Activated naive CD4-positive, alpha-beta T cell (primary cell): ENCODE results near the gene RGS3.
"Not testable (repeated sequence)": the region's sequence is repeated elsewhere in the genome, so short reads cannot be mapped to it uniquely, and the experiment has no call there.

ENCODE experiments used
- DNase-seq, 4 experiments: peaks; one replicate each; lab custom pipeline; 2025; lab: John Stamatoyannopoulos, UW

The RGS3 gene

DNA sequence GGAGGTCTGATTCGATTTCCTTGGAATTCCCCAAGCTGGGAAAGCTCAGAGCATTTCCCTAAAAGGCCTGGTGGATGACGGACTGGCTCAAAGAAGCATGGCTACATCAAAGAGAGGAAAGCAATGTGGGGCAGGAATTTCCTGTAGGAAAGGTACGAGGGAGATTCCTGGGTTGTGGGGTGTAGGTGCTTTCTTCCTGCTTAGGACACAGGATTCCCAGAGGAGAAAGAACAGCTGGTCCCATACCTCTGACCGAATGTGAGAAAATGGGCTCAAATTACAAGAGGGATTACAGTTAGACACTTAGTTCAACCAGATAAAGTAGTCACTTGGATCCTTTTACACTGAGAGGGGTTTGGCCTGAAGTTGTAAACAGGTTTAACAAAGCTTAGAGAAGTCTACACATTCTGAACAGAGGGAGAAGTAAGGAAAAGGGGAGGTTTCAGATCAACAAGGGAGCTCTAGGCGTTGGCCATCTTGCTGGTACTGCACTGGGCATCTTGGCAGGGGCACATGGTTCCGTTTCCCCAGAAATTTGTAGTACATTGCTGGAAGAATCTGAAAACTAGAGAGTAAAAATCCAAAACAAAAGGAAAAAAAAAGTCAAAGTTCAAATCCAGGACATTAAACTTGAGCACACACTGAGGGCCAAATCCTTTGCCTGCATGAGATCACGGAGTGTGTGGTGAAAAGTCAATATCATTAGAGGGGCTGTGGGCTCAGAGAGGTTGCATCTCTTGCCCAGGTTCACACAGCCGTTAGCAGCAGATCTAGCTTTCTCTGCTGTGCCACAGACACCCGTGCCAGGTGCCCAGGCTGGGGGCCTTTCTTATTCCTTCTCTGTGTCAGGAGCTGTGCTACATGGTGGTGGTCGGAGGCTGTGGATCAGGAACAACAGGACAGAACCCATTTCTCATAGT lies 171.3 kb downstream of the RGS3 start:
- DNase-seq, result no peak

DNA sequence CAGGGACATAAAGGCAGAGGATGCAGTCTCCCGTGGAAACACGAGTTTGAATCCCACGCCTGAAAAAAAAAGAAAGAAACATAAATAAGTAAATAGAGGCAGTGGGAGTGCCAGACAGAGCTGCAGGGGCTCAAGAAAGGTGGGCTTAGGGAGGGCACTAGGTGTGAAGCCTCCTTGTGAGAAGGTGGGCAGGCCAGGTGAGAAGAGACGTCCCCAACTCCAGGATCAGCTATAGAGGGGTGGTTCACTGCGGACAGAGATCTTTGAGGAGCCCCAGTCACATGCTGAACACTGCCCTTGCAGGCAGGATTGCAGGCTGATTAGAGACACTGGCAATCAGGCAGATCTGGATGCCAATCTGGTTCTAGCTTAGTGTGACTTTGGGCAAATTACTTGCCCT lies 172.1 kb downstream of the RGS3 start:
- no peak for DNase-seq

DNA sequence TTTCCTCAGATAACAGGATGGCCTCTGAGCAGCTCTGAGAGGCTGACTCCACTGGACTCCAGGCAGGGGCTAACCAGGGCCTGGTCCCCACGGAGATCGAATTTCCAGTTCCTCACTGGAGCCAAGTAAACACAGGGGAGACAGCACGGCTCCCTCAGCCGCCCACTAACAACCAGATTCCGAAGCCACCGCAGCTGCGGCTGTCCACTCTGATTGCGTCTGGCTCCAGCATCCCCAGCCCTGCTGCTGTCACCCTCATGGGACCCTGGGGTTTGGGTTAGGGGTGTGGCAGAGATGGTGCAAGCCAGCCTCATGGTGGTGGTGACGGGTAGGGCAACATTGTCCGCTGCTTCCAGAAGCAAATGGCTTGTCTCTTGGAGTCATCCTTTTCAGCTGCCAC lies 172.6 kb downstream of the RGS3 start:
- no peak for DNase-seq

DNA sequence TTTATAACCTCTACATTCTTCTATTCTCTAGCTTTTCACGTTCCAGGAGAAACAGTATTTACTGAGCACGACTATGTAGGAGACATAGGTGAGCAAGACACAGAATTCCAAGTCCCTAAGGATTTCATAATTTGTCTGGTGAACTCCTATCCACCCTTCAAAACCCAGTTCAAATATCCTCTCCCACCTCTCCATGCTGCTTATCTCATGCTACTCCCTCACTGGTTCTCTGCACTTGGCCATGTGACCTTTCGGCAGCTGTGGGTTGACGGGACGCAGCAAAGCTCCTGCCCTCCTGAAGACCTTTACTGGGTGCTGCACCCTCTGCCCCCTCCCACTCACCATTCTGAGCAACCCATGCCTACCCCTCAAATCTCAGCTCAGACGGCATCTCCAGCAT lies 173.2 kb downstream of the RGS3 start:
- DNase-seq, result no peak

DNA sequence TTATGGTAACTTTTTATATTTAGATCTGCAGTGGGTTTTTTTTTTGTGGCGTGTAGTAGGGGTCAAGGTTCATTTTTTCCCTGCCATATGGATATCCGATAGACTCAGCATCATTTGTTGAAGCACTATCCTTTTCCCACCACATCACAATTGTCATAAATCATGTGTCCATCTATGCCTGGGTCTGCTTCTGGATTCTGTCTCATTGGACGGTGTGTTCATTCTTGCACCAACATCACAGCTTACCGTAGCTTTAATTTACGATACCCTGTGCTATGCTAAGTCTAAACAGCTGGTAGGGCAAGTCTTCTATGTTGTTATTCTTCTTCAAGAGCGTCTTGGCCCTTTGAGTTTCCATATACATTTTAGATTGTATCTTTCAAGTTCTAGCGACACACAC lies 175.0 kb downstream of the RGS3 start:
- DNase-seq, result no peak

DNA sequence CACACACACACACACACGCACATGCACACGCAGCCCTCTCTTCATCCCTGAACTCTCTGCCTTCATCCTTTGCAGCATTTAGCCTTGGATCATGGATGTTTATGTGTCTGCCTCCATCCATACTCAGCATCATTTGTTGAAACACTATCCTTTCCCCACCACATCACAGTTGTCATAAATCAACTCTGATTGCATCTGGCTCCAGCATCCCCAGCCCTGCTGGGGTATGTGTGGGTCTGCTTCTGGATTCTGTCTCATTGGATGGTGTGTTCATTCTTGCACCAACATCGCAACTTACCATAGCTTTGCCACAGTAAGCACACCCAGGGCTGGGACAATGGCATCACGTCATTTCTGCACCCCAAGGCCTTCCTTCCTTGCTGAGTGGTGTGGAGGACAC lies 175.4 kb downstream of the RGS3 start:
- no peak for DNase-seq

DNA sequence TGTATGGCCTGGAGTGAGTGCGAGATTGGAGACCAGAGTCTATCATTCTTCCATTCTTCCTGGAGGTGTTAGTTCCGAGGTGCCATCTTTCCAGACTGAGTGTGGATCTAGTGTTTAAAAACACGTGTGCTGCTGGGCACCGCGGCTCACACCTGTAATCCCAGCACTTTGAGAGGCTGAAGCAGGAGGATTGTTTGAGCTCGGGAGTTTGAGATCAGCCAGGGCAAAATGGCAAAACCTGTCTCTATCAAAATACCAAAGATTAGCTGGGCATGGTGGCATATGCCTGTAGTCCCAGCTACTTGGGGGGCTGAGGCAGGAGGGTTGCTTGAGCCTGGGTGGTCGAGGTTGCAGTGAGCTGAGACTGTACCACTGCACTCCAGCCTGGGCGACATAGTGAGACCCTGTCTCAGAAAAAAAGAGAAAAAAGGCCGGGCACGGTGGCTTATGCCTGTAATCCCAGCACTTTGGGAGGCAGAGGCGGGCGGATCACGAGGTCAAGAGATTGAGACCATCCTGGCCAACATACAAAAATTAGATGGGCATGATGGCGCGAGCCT lies 176.0 kb downstream of the RGS3 start:
- not testable (repeated sequence) for DNase-seq

DNA sequence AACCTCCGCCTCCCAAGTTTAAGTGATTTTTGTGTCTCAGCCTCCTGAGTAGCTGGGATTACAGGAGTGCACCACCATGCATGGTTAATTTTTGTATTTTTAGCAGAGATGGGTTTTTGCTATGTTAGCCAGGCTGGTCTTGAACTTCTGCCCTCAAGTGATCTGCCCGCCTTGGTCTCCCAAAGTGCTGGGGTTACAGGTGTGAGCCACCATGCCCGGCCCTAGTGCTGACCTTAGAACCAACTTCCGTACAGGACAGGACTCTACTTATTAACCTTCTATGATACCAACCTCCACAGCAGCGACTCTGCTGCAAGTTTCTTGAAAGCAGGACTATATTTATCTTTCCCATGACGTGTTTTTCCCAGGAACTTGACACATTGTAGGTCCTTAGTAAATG lies 176.9 kb downstream of the RGS3 start:
- DNase-seq, result no peak

DNA sequence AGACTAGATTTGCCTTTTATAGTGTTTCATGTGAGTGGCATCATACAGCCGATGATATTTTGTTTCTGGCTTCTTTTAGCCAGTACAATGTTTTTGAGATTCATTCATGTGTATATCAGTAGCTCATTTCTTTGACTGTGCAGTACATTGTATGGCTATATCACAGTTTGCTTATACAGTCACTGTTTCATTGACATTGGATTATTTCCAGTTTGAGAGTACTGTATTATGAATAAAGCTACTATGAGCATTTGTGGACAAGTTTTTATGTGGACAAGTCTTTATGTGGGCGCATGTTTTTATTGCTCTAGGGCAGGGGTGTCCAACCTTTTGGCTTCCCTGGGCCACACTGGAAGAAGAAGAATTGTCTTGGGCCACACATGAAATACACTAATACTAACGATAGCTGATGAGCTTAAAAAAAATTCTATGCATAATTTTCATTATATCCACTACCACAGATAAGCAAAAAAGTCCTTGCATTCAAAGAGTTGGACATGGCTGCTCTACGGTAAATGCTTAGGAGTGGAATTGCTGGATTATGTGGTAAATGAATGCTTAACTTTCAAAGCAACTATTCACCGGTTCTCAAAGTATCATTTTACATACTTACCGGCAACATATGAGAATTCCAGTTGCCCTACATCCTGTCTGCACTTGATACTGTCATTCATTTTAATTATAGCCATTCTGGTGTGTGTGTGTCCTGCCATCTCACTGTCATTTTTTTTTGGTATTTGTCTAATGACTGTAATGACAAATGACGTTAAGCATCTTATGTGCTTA lies 177.8 kb downstream of the RGS3 start:
- no peak for DNase-seq

DNA sequence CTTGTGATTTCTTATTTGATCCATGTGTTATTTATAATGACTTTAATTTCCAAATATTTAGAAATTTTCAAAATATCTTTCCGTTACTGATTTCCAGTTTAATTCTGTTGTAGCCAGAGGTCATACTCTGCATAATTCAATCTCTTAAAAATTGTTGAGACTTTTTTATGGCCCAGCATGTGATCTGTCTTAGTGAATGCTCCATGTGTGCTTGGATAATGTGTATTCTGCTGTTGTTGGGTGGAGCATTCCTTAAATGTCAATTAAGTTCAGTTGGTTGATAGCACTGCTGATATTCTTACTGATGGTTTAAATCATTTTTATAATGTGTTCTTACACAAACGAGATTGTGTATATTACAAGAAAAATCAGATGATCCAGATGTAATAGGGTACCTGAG lies 180.8 kb downstream of the RGS3 start:
- DNase-seq, result no peak

DNA sequence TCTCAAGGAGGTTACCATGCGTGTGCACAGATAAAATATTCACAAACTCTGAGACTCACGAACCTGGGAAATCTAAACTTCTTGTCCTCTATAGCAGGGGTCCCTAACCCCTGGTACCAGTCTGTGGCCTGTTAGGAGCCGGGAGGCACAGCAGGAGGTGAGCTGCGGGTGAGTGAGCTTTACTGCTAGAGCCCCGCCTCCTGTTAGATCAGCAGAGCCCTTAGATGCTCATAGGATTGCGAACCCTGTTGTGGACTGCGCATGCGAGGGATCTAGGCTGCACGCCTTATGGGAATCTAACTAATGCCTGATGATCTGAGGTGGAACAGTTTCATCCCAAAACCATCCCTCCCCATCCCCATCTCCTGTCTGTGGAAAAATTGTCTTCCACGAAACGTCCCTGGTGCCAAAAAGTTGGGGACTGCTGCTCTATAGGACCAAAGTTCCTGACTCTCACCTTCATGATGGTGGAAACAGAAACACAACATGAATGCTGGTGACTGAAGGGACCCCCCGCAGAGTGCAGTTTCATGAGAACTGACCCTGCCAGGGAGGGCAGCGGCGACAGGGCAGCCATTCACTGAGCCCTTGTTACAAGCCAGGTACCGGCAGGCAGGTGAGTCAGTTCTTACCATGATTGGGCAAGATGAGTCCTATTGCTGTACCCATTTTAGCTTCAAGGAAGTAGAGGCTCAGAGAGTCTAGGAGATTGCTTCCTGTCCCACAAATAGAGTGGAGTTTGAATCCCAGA lies 181.9 kb downstream of the RGS3 start:
- DNase-seq, result no peak

DNA sequence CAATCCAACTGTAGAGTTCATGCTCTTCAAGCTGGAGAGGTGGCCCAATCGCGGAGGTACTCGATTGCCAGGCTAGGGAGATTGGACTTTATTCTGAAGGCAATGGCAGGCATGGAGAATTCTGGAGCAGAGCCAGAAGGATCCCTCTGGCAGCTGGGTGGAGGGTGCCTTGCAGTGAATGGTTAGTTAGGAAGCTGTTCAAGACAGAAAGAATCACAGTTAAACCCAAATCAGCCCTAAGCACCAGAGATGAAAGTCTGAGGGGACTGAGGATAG lies 182.4 kb downstream of the RGS3 start:
- no peak for DNase-seq

DNA sequence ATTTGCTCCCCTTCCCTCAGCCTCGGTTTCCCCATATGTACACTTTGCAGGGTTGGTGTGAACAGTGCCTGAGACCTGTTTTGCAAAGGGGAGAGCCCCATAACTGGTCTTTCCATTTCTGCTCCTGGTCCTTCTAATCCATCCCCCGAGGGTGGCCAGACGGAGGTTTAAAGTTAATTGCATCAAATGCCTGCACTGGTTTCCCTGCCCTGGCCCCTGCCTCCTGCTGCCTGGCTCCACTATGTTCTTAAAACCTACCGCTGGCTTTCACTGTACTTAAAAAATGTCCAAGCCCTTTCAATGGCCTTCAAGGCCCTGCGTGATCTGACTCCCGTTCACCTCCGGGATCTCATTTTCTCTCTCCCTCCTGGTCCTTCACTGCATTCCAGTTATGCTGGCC lies 183.0 kb downstream of the RGS3 start:
- no peak for DNase-seq
